ENCODE data around the gene PCSK5.

- TF ChIP-seq CTCF (IDR thresholded peaks at IDR 0.05) (no peak), POLR2A (IDR thresholded peaks at IDR 0.05) (no peak)
Observed at GRCh38 chr9:76395381-76395780, 504.9 kb downstream of the PCSK5 start.
